HG03095 (cell line): Measurements from ENCODE around the gene GNA12.
"Not testable (repeated sequence)": the region's sequence is repeated elsewhere in the genome, so short reads cannot be mapped to it uniquely, and the experiment has no call there.

ENCODE experiments used
- ATAC-seq: cut with Tn5 transposase; IDR thresholded peaks from one replicate; pipeline ENCODE4 v1.9.1; 2021; ENCODE audit warnings: moderate library complexity; ENCODE audit not compliant: unreplicated experiment

GNA12 gene

DNA sequence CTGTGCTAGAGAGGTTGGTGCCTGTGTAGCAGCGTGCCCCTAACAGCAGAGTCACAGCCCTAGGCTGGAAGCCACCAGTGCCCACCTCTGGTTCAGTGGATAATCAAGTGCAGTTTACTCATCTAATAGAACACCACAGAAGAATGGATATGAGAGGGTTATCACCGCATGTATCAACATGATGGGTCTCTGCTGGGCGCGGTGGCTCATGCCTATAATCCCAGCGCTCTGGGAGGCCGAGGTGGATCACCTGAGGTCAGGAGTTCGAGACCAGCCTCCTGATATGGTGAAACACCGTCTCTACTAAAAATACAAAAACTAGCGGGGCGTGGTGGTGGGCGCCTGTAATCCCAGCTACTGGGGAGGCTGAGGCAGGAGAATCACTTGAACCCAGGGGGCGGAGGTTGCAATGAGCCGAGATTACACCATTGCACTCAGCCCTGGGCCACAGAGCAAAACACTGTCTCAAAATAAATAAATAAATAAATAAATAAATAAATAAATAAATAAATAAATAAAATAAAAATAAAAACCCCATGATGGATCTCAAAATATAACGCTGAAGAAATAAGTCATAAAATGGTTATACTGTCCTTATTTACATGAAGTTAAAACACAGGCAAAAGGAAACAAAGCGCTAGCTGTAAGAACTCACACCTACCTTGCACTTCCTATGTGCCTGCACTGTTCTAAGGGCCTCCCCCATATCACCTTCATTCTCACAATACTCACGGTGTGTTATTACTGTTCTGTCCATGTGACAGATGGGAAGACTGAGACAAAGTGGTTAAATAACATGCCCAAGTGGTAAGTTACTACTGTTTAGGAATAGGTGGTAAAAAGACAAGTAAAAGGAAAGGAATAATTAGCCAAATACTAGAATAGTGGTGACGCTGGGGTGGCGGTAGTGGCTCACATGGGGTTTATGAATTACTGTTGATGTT, 85.2 kb downstream of the GNA12 start:
- no peak for ATAC-seq

DNA sequence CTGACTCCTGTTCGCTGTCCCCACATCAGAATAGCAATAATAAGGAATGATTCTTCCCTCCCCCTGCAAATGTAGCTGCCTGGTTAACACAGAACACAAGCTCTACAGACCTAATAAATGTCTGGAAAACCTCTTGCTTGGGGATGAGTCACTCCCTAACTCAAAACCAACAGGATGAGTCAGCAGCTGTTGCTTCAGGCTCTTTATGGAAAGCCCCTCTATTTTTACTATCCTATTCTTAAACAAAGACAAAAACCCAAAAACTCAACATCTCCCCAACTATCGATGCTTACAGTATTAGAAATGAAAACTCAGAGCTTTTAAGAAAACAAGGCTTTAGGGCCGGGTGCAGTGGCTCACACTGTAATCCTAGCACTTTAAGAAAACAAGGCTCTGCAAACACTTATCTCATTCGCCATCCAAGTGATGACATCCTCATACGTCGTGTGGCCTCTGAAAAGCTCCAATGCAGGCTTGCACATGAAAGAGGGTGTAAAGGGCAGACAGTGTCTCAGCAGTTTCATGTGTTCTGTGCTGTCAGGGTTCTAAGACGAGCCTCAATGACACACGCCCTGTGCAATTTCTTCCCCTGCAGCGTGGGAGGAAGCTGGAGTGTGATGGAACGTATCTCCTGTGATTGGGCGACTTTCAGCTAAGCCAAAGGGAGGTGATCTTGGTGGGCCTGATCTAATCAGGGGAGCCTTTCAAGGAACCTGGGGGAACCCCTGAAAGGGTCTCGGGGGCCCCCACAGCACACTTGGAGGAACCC, 86.0 kb downstream of the GNA12 start:
- peak; percentile 83 for ATAC-seq

DNA sequence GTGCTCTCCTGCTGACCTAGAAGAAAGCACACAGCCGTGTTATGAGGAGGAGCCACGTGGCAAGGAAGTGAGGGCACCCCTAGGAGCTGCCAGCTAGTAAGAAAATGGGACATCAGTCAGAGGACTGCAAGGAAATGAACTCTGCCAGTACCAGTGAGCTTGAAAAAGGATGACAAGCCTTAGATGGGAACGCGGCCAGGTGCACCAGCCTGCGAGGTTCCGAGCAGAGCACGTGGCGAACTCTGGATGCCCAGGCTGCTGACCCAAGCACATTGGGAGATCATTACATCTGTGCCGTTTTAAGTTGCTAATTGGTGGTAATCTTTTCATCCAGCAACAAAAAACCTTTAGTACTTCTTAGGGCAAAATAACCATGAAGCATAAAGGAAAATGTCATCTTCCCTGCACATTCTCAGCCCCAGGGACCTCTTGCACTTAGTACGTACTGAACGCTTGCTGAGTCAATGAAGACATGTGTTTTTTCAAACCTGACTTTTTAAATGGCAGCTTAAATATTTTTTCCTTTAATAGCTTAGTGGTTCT, 86.7 kb downstream of the GNA12 start:
- no peak for ATAC-seq

DNA sequence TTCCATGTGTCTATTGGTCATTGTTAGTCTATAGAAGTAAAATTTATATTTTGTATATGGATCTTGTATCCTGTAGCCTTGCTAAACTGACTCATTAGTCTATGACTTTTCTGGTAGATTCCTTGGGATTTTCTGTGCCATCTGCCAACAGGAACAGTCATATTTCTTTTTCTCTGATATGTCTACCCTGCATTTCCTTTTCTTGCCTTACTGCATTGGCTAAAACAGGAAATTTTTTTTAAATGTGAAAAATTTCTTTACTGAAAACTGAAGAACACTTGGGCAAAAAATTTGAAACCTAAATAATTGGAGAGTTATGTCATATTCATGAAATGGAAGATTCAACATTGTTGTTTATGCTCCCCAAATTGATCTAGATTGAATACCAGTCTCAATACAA, 88.6 kb downstream of the GNA12 start:
- no peak for ATAC-seq

DNA sequence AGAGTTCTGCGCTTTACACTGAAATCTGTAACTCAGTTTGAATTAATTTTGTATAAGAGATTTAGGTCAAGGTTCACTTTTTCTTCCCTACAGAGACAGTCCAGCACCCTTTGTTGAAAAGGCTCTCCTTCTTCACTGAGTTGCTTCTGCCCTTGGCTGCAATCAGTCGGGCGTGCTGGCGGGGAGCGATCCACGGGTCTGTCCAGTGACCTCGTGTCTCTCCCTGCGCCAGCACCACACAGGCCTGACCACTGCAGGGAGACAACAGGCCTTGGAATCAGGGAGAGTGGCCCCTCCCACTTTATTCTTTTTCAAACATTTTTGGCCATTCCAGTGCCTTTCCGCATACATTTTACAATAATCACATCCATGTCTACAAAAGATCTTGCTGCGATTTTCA, 89.2 kb downstream of the GNA12 start:
- no peak for ATAC-seq

DNA sequence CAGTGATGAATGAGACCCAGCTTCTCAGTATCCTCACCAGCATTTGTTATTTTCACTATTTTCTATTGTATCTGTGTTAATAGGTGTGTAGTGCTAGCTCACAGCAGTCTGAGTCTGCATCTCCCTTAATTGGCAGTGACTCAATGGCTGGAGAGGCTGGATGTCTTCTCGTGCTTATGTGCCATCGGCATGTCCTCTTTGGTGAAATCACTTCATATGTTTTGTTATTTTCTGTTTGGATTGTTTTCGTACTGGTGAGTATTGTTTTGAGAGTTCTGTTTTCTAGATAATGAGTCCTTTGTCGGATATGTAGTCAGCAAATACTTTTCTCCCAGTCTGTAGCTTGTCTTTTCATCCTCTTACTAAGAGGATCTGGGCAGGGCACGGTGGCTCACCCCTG, 90.0 kb downstream of the GNA12 start:
- no peak for ATAC-seq

DNA sequence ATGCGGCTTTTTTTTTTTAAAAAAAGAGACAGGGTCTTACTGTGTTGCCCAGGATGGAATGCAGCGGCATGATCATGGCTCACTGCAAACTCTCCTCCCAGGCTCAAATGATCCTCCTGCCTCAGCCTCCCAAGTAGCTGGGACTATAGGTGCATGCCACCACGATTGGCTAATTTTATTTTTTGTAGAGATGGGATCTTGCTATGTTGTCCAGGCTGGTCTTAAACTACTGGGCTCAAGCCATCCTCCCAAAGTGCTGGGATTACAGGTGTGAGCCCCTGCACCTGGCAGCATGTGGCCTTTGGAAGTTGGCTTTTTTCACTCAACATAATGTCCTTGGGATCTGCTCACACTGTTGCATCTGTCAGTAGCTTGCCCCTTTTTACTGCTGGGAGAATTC, 91.0 kb downstream of the GNA12 start:
- ATAC-seq: no peak

DNA sequence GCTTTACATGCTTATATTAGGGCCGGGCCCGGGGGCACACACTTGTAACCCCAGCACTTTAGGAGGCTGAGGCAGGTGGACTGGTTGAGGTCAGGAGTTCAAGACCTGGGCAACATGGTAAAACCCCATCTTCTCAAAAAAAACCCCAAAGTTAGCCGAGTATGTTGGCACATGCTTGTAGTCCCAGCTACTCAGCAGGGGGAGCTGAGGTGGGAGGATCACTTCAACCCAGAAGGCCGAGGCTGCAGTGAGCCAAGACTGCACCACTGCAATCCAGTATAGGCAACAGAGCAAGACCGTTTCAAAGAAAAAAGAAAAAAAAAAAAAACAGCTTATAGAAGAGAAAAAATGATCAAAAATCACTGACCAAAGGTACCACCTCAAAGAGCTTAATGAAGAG, 93.0 kb downstream of the GNA12 start:
- no peak for ATAC-seq

DNA sequence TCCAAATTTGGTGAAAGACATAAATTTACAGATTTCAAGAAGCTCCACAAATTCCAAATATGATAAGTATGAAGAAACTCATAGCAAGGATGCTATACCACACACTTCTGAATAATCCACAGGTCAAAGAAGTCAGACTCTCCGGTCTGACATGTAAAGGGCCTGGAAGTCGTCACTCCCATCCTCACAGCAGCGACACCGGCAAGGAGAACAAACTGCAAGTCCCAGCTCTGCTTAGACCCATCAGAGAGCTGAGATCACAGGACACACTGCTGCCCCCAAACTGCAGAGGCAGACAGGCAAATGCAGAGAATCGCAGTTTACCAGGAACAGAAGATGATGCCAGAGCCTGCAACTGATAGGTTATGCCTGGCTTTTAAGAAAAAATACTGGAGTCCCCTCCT, 94.1 kb downstream of the GNA12 start:
- ATAC-seq: no peak

DNA sequence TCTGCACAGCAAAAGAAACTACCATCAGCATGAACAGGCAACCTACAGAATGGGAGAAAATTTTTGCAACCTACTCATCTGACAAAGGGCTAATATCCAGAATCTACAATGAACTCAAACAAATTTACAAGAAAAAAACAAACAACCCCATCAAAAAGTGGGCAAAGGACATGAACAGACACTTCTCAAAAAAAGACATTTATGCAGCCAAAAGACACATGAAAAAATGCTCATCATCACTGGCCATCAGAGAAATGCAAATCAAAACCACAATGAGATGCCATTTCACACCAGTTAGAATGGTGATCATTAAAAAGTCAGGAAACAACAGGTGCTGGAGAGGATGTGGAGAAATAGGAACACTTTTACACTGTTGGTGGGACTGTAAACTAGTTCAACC, 95.4 kb downstream of the GNA12 start:
- not testable (repeated sequence) for ATAC-seq

DNA sequence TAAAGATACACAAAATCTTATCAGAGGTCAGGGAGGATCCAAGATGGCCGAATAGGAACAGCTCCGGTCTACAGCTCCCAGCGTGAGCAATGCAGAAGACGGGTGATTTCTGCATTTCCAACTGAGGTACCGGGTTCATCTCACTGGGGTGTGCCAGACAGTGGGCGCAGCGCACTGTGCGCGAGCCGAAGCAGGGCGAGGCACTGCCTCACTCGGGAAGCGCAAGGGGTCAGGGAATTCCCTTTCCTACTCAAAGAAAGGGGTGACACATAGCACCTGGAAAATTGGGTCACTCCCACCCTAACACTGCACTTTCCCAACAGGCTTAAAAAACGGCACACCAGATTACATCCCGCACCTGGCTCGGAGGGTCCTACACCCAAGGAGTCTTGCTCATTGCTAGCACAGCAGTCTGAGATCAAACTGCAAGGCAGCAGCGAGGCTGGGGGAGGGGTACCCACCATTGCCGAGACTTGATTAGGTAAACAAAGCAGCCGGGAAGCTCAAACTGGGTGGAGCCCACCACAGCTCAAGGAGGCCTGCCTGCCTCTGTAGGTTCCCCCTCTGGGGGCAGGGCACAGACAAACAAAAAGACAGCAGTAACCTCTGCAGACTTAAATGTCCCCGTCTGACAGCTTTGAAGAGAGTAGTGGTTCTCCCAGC, 100.5 kb downstream of the GNA12 start:
- not testable (repeated sequence) for ATAC-seq

DNA sequence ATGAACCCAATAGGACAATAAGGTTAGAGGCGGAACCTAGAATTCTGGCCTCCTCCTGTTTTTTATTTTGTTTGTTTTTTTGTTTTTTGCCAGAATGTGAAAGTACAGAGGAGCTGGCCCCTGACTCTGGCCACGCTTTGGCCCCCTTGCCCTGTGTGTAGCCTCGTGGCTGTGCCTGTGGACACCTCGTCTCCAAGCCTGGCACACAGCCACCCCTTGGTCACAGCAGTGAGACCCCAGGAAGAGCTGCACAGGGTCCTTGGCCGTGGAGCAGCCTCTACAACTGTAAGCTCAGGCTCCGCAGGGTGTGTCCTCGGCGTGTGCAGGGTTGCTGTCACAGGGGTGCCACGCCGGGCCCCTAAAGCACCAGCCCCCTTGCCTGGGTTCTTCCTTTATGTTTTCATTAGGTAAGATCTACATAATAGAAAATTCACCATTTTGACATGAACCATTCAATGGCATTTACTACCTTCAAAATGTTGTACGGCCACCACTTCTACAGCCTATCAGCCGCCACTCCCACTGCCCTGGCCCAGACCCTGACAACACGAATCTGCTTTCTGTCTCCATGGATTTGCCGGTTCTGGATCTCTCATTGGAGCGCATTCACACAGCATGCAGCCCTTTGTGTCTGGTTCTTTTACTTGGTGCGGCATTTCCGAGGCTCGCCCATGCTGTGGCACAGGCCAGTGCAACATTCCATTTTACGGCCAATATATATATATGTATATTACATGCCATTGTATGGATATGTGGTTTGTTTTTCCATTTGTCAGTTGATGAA, 105.2 kb downstream of the GNA12 start:
- ATAC-seq: no peak

DNA sequence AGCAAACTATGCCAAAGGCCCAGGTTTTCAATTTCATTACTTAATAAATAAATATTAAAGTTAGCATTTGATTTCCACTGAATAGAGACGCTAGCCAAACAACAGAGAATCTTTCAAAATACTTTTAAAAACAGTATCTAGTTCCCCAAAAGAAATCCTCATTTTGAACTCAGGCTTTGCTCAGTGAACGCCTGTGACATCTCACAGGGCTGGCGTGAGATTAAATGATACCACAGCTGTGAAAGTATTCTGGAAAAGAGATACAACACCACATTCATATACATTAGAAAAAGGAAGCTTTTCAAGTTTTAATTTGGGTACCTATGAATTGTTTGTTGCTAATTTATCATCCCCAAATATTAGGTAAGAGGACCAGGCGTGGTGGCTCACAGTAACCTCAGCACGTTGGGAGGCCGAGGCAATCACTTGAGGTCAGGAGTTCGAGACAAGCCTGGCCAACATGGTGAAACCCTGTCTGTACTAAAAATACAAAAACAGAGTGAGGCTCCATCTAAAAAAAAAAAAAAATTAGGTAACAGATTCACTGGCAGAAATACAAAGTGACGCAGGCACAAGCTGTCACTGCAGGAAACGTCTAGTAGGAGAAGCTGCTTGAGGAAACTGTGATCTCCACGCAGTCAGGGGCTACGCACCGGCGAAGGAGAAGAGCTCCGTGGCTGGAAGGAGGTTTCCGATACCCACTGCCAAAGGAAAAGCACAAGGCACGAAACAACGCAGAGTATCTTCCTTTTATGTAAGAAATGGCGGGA, 106.2 kb downstream of the GNA12 start:
- no peak for ATAC-seq

DNA sequence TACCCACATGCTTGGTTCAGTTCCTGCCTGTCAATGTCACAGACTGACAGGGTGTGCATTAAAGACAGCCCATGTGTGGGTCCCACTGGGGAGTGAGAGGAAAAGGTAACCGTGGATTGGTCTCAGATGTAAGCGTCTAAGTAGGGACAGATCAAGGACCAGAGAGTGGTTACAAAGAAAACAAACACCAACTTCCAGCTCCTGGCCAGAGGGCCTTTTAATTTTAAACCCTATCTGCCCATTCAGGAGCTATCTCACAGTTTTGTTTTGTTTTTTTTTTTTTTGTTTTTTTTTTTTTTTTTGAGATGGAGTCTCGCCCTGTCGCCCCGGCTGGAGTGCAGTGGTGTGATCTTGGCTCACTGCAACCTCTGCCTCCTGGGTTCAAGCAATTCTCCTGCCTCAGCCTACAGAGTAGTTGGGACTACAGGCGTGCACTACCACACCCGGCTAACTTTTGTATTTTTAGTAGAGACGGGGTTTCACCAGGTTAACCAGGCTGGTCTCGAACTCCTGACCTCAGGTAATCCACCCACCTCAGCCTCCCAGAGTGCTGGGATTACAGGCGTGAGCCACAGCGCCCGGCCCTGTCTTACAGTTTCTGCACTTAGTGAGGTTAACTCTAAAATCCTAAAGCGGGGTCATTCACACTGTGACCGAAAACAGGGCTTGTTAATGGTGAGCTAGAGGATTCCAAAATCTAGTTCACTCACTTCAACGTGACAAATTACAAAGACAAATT, 106.9 kb downstream of the GNA12 start:
- not testable (repeated sequence) for ATAC-seq

DNA sequence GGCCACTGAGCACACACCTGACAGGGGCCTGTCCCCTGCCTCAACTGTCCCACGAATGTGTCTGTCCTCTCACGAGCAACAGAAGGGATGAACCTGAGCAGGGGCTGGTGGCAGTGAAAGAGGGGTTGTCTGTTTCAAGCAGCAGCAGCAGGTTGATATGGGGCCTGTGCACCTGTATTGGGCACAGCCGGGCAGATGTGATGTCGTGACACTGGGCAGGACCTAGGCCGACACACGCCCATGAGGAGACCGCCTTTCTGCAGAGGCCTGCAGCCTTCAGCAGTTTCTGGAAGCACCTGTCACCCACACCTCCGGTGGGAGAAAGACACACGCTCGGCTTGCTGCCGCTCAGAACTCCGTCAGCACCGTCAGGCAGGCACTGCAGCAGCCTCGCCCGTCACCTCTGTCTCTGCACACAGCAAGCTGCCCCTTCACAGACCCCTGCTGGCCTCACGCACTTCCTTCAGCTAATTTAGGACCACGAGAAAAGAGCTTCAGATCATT, 107.6 kb downstream of the GNA12 start:
- ATAC-seq: no peak

DNA sequence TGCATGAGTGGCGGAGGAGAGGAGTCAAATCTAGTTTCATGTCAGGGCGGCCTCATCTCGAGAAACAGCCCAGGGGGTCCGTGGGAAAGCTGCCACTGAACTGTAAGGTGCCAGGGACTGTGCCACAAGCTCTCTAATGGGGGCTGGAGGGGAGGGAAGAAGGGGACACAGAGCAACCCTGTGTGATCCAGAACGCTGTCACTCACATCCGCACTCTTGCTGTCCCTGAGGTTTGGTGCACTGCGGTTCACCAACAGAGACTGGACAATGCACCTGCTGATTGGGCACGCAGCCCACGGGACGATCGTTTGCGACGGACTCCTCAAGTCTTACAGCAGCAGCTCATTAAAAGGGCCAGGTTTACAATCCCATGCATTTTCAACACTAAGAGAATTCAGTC, 108.4 kb downstream of the GNA12 start:
- ATAC-seq: no peak

DNA sequence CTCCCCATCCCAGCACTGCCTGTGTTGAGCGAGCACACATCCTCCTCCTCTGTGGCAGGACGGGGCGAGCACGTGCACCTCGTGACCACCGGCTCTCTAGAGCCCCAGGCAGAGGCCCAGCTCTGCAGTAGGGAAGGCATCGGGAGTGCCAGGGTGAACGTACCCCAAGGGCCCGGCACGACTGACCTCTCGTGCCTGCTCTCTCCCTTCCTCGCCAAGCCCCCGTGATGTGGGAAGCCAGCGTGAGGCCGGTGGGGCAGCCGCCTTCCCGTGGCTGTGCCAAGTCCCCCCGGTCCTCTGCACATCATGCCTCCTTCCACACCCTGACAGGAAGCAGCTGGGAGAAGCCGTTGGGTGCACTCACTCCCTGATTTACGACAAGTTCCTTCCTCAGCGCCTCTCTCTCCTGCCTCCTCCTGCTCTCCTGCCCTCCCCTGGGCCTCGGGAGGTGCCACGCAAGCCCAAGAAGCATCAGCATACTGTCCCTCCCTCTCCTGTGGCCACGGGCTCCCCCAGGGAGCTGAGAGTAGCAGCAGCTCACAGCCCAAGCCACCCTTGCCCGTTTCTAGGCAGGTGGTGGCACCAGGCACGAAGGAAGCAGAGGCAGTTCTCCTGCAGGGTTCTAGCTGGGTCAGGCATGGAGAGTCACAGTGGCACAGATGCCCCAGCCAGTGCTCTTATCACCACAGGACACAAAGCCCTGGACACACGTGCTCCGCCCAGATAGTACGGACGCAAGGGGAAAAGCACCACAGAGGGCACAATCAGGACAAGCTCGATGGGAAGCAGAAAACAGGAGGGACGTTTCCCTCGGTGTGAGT, 109.1 kb downstream of the GNA12 start:
- ATAC-seq: no peak

DNA sequence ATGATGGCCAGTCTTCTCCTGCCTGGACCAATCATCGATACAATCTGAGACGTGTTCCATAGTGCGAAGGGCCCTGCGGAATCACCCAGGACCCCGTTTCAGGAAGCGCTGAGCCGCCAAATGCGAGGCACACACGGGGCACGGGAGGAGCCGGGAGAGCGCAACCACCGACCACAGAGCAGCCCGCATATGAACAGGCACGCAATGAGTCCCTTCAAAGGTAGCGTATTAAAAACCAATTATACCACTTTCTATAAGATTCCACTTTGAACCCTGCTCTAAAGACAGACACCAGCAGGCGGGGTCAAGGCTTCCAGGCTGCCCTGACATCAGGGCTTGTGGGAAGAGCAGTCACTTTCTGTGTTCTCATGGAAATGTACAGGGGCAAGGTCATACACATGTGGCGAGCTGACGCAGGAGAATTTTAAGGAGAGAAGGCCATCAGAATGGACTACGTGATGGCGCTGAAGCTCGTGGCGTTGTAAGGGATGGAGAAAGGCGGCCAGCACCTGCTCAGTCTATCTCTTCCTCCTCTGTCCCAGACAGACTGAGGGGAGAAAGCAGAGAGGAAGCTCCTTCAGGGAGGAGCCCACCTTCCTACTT, 109.9 kb downstream of the GNA12 start:
- ATAC-seq: no peak
